HG02943 (cell line): ENCODE measurements around the gene IRF2BPL.

Experiments
- ATAC-seq: cut with Tn5 transposase; IDR thresholded peaks from one replicate; pipeline ENCODE4 v1.9.1; 2021; ENCODE audit warnings: mild to moderate bottlenecking, low read depth, moderate library complexity; ENCODE audit not compliant: unreplicated experiment

The IRF2BPL gene

GRCh38 chr14:76995279-76996035, 33.1 kb downstream of the IRF2BPL start:
- no peak for ATAC-seq

DNA sequence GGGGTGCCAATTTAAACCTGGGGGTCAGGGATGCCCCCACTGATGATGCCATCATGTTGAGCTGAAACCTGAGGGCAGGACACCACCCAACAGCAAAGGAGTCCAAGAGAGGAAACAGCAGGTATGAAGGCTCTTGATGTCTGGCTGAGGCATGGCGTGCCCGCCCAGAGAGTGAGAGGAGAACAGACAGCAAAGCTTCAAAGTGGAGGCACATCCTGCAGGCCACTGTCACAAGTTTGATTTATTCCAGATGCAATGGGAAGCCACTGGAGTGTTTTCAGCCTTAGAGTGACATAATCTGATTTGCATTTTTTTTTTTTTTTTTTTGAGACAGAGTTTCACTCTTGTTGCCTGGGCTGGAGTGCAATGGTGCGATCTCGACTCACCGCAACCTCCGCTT, 34.8 kb downstream of the IRF2BPL start:
- no peak for ATAC-seq

DNA sequence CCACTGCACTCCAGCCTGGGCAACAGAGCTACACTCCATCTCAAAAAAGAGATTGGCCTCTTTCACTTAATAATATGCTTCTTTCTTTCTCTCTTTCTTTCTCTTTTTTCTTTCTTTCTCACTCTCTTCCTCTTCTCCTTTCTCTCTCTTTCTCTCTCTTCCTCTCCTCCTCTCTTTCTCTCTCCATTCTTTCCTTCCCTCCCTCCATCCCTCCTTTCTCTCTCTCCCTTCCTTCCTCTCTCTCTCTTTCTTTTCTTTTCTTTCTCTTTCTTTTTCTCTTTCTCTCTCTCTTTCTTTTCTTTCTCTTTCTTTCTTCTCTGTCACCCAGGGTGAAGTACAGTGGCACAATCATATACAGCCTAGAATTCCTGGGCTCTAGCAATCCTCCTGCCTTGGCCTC, 38.4 kb downstream of the IRF2BPL start:
- ATAC-seq, result no peak

DNA sequence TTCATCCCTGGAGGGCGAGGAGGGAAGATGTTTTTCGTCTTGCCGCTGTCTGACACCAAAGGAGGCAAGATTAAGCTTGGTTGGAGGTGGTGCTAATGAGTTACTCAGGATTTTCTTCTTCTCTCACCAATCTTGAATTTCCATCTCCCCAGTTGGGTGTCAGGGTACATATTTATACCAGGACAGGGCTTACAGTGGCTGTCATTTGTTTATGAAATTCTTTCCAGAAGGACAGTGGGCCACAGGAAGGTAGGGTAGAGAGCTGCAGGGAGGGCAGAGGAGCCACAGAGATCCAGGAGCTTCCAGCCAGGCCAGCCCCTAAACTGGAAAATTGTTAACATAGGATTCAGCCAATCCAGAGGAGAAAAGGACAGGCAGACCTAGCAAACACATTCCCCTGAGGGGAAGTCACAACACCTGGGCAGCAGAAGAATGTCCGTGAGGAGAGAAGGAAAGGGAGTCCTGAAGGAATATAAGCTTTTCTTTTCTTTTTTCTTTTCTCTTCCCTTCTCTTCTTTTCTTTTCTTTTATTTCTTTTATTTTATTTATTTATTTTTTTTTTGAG, 40.5 kb downstream of the IRF2BPL start:
- no peak for ATAC-seq

- no peak for ATAC-seq
Measured at GRCh38 chr14:76986231-76986565, 42.3 kb downstream of the IRF2BPL start.

DNA sequence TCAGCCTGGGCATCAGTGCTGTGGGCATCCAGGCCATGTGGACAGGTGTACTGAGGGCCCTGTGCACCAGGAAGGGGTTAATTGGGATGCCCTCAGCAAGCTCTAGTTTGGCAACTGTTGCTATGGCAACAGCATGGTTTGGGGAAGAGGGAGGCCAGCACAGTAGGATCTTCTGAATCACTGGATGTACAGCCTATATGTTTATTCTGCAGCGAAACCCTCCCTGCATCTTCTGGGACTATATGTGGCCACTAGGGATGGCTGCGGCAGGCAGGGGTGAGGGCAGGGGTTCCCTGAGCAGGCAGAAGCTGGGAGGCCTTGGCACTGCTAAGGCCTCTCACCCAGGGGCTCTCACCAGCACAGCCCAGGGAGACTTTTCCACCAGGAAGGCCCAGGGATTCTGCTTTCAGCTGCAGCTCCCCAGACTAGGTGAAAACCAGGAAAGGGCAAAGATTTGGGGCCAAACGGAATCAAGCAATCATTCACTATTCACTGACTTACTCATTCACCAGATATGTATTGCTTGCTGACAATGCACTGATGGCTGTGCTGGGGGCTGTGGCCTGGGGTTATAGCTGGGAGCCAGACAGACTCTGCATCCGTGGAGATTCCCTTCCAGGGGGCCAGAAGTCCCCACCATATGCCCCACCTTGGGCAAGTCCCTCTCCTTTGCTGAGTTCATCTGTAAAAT, 42.8 kb downstream of the IRF2BPL start:
- no peak for ATAC-seq

DNA sequence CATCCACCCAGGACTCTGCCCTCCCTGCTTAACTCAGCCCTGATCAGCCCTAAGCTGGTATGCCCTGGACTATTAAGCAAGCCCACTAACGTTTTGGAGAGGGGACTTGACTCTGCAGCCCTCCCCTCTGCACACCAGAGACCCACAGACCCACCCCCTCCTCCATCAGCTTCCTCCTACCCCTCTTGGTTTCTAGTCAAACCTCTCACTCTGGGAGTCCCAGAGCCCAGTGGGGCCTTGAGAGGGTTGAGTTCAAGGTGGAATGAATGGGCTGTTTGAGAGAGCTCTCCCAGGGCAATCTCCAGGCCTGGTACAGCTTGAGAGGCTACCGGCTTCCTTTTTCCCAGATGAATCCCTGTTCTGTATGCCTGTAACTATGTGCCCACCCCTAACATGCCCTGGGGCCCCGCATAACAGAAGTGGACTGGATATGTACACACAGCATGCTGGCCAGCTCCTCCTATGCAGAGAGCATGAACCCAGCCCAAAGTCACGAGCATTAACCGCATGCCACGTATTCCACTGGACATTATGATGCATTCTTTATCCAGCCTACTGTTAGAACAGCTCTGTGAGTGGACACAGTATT, 43.6 kb downstream of the IRF2BPL start:
- ATAC-seq, result no peak

GRCh38 chr14:76984297-76984696, 44.2 kb downstream of the IRF2BPL start:
- ATAC-seq, result no peak

DNA sequence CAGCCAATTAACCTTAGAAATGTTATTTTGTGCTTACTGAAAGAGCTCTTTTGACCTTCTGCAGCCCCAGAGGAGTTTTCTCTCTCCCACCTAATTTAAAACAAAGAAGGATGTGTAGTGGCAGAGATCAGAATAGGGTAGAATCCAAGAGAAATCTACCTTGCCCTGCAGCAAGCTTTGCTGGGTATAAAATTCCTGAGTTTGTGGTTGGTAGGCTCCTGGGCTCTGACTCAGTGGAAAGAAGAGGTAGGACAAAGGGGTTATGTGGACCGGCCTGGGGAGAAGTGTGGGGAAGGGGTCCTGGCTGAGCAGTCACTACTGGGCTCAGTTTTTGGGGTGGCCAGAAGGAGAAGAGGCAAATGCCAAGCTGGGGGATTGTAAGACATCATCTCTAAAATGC, 46.8 kb downstream of the IRF2BPL start:
- ATAC-seq, result no peak

- no peak for ATAC-seq
Measured at GRCh38 chr14:76977793-76978720, 50.5 kb downstream of the IRF2BPL start.

- ATAC-seq, result no peak
Measured at GRCh38 chr14:76976240-76977005, 52.1 kb downstream of the IRF2BPL start.

DNA sequence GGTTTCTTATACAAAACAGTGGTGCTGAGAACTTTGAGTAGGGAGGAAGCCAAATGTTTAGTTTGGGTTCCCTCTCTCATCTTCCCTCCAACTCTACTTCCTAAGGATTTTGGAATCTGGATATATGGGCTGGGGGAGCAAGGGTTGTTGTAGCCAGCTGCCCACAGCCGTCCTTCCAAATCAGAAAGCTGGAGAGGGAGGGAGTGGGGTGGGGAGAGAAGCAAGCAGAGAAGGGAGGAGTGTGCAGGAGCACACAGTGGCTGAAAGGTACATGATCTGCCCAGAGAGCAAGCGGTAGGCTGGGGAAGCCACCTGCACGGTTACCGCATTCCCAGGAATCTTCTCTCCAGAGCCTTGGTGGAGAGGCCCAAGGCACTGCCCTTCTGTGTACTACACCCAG, 52.7 kb downstream of the IRF2BPL start:
- no peak for ATAC-seq

DNA sequence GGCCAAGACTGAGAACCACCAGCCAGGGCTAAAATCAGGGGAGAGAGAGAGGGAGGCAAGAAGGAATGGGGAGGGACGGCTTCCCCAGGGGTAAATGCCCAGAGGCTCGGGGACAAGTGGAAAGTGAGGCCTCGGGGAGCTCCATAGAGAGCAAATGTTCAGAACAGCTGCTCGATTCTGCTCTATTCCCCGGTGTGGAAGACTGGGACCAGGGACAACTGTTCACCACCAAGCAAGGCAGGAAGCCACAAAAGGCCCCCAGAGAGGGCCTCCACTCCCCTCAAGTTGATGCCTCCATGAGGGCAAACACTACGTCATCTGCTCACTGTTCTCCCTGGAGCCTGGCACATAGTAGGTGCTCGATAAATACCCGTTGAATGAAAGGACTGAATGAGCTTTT, 53.5 kb downstream of the IRF2BPL start:
- no peak for ATAC-seq
